Lung (tissue), 12 donors: ENCODE data around the gene SKAP2. TPM values are rescaled to one million over a fixed set of nuclear protein-coding genes. Genes with fewer than 3 reads are reported as not detected.

Source experiments
- ATAC-seq: fragments of 200-7000 bp; cut with Tn5 transposase; one replicate; pipeline ENCODE4 v1.9.1; 2020; ENCODE audit warnings: moderate number of reproducible peaks; ENCODE audit not compliant: insufficient read depth, low FRiP score
- DNase-seq, 3 donors: peaks; one replicate each; pipeline ENCODE4 v3.0.0-alpha.2; 2013 to 2017
- H3K27ac ChIP-seq, 2 donors: one replicate each; pipeline ENCODE4 v1.5.1; 2013; ENCODE audit warnings: mild to moderate bottlenecking in 2 of 2, moderate library complexity in 2 of 2, control low read depth in 1 of 2, inconsistent platforms in 1 of 2, low read depth in 1 of 2, low read length in 1 of 2
- H3K27me3 ChIP-seq, 3 donors: one replicate each; pipeline ENCODE4 v1.5.1; 2013; ENCODE audit warnings: low read length in 2 of 3; ENCODE audit not compliant: control insufficient read depth in 3 of 3, insufficient read depth in 3 of 3
- H3K36me3 ChIP-seq, 4 donors: one replicate each; pipeline ENCODE4 v1.5.1; 2013; ENCODE audit warnings: low read length in 4 of 4, mild to moderate bottlenecking in 1 of 4, moderate library complexity in 1 of 4; ENCODE audit not compliant: control insufficient read depth in 4 of 4, insufficient read depth in 4 of 4
- H3K4me1 ChIP-seq, 5 donors: one replicate each; pipeline ENCODE4 v1.5.1; 2013; ENCODE audit warnings: low read length in 5 of 5, mild to moderate bottlenecking in 2 of 5, moderate library complexity in 1 of 5; ENCODE audit not compliant: control insufficient read depth in 5 of 5, insufficient read depth in 5 of 5
- H3K4me3 ChIP-seq: one replicate; pipeline ENCODE4 v1.5.1; 2013; ENCODE audit warnings: mild to moderate bottlenecking, control low read depth, moderate library complexity
- H3K9ac ChIP-seq, 2 donors: one replicate each; pipeline ENCODE4 v1.5.1; 2013; ENCODE audit warnings: low read length in 2 of 2, control low read depth in 1 of 2; ENCODE audit not compliant: insufficient read depth in 1 of 2
- H3K9me3 ChIP-seq, 4 donors: one replicate each; pipeline ENCODE4 v1.5.1; 2013; ENCODE audit warnings: low read length in 3 of 4, mild to moderate bottlenecking in 1 of 4, moderate library complexity in 1 of 4; ENCODE audit not compliant: control insufficient read depth in 4 of 4, insufficient read depth in 3 of 4
- WGBS, 2 donors: extraction: QIAGEN DNeasy Blood & Tissue Kit; methylation state at CpG; one replicate each; pipeline ENCODE4 v1.1.7; 2013; 5-methylcytosine and 5-hydroxymethylcytosine counted together
- polyA plus RNA-seq, 2 donors: library from polyadenylated mRNA; stranded (reverse); fragments of 200-250 nt; gene quantifications; one replicate each; pipeline ENCODE4 v1.2.1, GENCODE V29; 2013
- total RNA-seq, 2 donors: library from RNA; depleted of rRNA in 1 of 2; stranded (reverse); fragments of >200 nt in 1 of 2; gene quantifications; one replicate each; pipeline ENCODE4 v1.2.1, GENCODE V29; 2014 to 2021
- TF ChIP-seq, protein P1 (sequence below): IDR thresholded peaks from 2 replicates; pipeline ENCODE4 v1.5.1; 2012; ENCODE audit warnings: mild to moderate bottlenecking; ENCODE audit errors: control extremely low read depth, extremely low read depth
- donor health status: control.
- donor health status: control.
- donor health status: Bipolar disorder and iron deficiency.
- donor health status: healthy.
- donor health status: DM: yes; HTN: yes; CAD: no.

The SKAP2 gene
- total and polyA plus RNA-seq, 4 donors: 9.2 to 40.1 (median 35.8) TPM

DNA sequence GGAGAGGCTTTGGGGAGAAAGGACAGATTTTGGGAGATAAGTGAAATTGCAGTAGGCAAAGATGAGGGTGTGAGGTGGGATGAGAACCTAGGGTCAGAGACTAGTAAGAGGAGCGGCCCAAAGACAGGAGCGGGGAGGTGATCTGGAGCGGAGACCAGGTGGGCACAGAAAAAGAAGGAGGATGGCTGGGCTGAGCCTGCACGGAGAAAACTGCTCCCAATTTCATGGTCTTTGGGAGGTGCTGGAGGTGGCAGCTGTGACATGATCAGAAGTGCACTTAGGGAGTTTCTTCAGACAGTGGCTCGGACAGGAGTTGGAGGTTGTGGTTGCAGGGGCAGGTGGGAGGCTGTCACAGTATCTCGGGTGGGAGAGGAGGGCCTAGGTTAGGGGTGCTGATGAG lies 232.8 kb downstream of the SKAP2 start:
- TF ChIP-seq, protein P1, sequence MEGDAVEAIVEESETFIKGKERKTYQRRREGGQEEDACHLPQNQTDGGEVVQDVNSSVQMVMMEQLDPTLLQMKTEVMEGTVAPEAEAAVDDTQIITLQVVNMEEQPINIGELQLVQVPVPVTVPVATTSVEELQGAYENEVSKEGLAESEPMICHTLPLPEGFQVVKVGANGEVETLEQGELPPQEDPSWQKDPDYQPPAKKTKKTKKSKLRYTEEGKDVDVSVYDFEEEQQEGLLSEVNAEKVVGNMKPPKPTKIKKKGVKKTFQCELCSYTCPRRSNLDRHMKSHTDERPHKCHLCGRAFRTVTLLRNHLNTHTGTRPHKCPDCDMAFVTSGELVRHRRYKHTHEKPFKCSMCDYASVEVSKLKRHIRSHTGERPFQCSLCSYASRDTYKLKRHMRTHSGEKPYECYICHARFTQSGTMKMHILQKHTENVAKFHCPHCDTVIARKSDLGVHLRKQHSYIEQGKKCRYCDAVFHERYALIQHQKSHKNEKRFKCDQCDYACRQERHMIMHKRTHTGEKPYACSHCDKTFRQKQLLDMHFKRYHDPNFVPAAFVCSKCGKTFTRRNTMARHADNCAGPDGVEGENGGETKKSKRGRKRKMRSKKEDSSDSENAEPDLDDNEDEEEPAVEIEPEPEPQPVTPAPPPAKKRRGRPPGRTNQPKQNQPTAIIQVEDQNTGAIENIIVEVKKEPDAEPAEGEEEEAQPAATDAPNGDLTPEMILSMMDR: no peak
- Histone ChIP-seq H3K27me3 (peaks cover 0 to 3% (median 0%) of the 10 kb centered on the region in 3 donors), H3K9me3 (peaks cover 0 to 3% (median 0%) of the 10 kb centered on the region in 4 donors), H3K27ac (no peak overlapping the region), H3K4me3 (no peak overlapping the region), H3K4me1 (peaks cover 0 to 9% (median 5%) of the 10 kb centered on the region in 5 donors), H3K36me3 (no peaks in the 10 kb centered on the region), H3K9ac (no peak overlapping the region)
- 96 to 100% methylated on average over 6 of the region's 6 CpGs for WGBS, 2 donors
- no peak for DNase-seq
- ATAC-seq: no peak

DNA sequence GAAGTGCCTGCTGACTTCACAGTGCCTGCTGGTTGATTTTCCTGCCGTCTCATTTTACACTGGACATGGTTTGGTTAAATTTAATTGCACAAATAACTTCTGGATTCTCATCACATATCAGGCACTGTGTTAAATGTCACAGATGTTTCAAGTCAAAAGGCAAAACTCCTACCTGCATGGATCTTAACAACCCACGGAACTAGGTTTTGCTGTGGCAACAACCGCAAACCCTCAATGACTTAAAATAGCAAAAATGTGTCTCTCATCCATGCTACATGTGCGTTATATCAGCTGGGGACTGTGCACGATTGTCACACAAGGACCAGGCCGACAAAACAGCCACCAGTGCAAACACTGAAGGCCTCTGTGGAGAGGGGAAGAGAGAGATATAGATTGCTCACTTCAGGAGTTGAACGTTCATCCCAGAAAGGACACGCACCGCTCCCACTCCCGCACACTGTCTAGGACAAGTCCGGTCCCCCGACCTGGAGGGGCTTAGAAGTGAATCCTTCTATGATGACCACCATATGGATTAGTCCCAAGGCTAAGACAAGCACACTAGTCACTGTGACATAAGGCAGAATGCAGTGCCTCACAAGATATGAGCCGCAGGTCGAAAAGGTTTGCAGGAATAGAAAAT lies 233.3 kb downstream of the SKAP2 start:
- no peak overlapping the region for H3K9ac ChIP-seq
- TF ChIP-seq, protein P1: no peak
- 91 to 95% methylated on average over 14 of the region's 14 CpGs for WGBS, 2 donors
- H3K4me1 ChIP-seq: peaks cover 0 to 9% (median 5%) of the 10 kb centered on the region in 5 donors
- ATAC-seq (no peak), DNase-seq (no peak)
- H3K27ac ChIP-seq: no peak overlapping the region
- H3K36me3 ChIP-seq: no peaks in the 10 kb centered on the region
- peaks cover 0 to 3% (median 0%) of the 10 kb centered on the region in 3 donors for H3K27me3 ChIP-seq
- H3K4me3 ChIP-seq: no peak overlapping the region
- H3K9me3 ChIP-seq: peaks cover 0 to 3% (median 0%) of the 10 kb centered on the region in 4 donors

DNA sequence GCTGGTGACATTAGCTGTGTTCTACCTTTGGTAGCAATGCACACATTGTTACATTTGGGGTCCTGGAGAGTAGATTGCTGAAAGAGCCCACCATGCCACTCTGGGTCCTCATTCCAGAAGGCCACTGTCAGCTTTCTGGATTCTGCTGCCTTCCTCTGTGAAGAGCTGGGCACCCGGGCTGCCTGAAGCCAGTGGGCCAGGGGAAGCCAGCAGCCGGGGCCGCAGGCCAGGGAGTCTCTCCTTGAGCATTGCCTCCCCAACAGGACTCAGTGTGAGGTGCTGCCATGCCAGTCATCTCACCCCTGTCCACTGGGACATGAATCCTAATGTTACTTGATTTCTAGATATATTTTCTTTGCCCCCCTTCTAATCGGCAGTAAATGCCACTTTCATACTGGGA lies 234.0 kb downstream of the SKAP2 start:
- peaks cover 0 to 9% (median 5%) of the 10 kb centered on the region in 5 donors for H3K4me1 ChIP-seq
- no peak overlapping the region for H3K9ac ChIP-seq
- peaks cover 0 to 3% (median 0%) of the 10 kb centered on the region in 3 donors for H3K27me3 ChIP-seq
- peaks cover 0 to 3% (median 0%) of the 10 kb centered on the region in 4 donors for H3K9me3 ChIP-seq
- DNase-seq (no peak), ATAC-seq (no peak)
- no peak overlapping the region for H3K27ac ChIP-seq
- TF ChIP-seq, protein P1: no peak
- H3K4me3 ChIP-seq: no peak overlapping the region
- 96 to 100% methylated on average over 4 of the region's 4 CpGs for WGBS, 2 donors
- H3K36me3 ChIP-seq: no peaks in the 10 kb centered on the region

DNA sequence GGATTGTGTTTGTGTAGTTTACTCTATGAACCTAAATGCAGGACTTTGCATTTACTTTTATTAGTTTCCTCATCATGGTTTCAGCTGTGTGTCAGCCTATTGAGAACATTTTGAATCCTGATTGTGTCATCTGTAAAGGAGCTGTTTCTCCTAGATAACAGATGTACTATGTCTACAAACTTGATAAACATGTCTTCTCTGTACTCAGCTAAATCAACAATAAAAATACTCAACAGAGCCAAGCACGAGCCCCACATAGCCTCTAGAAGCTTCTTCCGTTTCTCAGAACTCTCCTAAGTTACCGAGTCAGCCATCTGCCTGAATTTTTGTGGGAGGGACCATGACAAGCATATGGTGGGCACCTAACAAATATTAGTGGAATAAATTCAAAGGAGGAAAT lies 234.7 kb downstream of the SKAP2 start:
- peak; percentile 36 to 72 (median 54) for DNase-seq
- WGBS, 2 donors: 66 to 72% methylated on average over 3 of the region's 3 CpGs
- no peak for ATAC-seq
- Histone ChIP-seq H3K4me1 (peaks cover 0 to 9% (median 5%) of the 10 kb centered on the region in 5 donors), H3K9me3 (peaks cover 0 to 3% (median 0%) of the 10 kb centered on the region in 4 donors), H3K4me3 (no peak overlapping the region), H3K27me3 (peaks cover 0 to 3% (median 0%) of the 10 kb centered on the region in 3 donors), H3K36me3 (no peaks in the 10 kb centered on the region), H3K27ac (no peak overlapping the region), H3K9ac (no peak overlapping the region)
- TF ChIP-seq, protein P1: no peak
